ENCODE data around the gene TBX21. TPM values are rescaled to one million over a fixed set of nuclear protein-coding genes. Genes with fewer than 3 reads are reported as not detected.

TBX21 gene
- total and polyA plus RNA-seq, 9 of the 15 experiments (the other 6 are each of a cell fraction or from before 2014, with no cell fraction given) = 0.07 TPM; not detected in 8

GRCh38 chr17:47718634-47719405, 14.2 kb upstream of the TBX21 start:
- peaks cover 16 to 69% of the 10 kb centered on the region in 2 experiments; a peak in 4 of 5 replicates for H3K27me3 ChIP-seq (ENCODE audit: control insufficient read depth in 2 of 2, insufficient read depth in 2 of 2, low read length in 2 of 2)
- in situ Hi-C loops (cut with MboI) = no loop called here
- POLR2A ChIA-PET = interaction anchor here (0.5 to 1.5 kb wide), 7 partner anchors 12 to 762 kb away, joined by 3 to 7 read pairs (median 4); no protein-coding TSS in a partner anchor
- H3K4me3 ChIP-seq = no peak overlapping the region
- no peak for FAIRE-seq
- H3K4me1 ChIP-seq (replicated peaks in 1 of 2; ENCODE audit: control insufficient read depth in 2 of 2, insufficient read depth in 2 of 2, low read length in 2 of 2) = peaks cover 25 to 40% of the 10 kb centered on the region in 2 experiments
- no peaks in the 10 kb centered on the region for H3K79me2 ChIP-seq (ENCODE audit: control insufficient read depth, insufficient read depth, low read length)
- 1% methylated on average over 8 of the region's 8 CpGs for WGBS (ENCODE audit: insufficient coverage, low coverage, missing lambda C conversion rate)
- intact Hi-C loops (cut with micrococcal nuclease) = no loop called here
- H4K20me1 ChIP-seq (replicated peaks; ENCODE audit: control insufficient read depth, insufficient read depth, low read length) = peaks cover 3% of the 10 kb centered on the region
- no peak overlapping the region for H3K27ac ChIP-seq (ENCODE audit: extremely low read depth, low read depth, low read length)
- CTCF ChIA-PET (ENCODE audit: low intra/inter-chr PET ratio) = no interaction called here
- DNase-seq (ENCODE audit: extremely low read depth in 1 of 4, low spot score in 3 of 4) = no peak
- H3K4me2 ChIP-seq (ENCODE audit: insufficient read depth, low read length) = no peak overlapping the region
- no peak overlapping the region for H2AFZ ChIP-seq (ENCODE audit: low read depth, low read length)
- no peaks in the 10 kb centered on the region for H3K36me3 ChIP-seq (ENCODE audit: control insufficient read depth, insufficient read depth, low read length)
- H3K9me3 ChIP-seq (replicated peaks; ENCODE audit: control insufficient read depth, insufficient read depth, low read depth, low read length) = no peaks in the 10 kb centered on the region
- TF ChIP-seq ZBTB26 (CRISPR knock-in tag; IDR thresholded peaks at IDR 0.05) (peak; percentile 87), GATA2 (CRISPR knock-in tag; IDR thresholded peaks at IDR 0.05) (no peak), CHD4 (IDR thresholded peaks at IDR 0.05; ENCODE audit: insufficient read depth, insufficient replicate concordance, low read depth, low read length, poor library complexity, severe bottlenecking) (peak; percentile 53), ELF4 (CRISPR knock-in tag; IDR thresholded peaks at IDR 0.05) (peak; percentile 59; the same call in 1 of the 2 replicates)
- TF ChIP-seq, protein P1, sequence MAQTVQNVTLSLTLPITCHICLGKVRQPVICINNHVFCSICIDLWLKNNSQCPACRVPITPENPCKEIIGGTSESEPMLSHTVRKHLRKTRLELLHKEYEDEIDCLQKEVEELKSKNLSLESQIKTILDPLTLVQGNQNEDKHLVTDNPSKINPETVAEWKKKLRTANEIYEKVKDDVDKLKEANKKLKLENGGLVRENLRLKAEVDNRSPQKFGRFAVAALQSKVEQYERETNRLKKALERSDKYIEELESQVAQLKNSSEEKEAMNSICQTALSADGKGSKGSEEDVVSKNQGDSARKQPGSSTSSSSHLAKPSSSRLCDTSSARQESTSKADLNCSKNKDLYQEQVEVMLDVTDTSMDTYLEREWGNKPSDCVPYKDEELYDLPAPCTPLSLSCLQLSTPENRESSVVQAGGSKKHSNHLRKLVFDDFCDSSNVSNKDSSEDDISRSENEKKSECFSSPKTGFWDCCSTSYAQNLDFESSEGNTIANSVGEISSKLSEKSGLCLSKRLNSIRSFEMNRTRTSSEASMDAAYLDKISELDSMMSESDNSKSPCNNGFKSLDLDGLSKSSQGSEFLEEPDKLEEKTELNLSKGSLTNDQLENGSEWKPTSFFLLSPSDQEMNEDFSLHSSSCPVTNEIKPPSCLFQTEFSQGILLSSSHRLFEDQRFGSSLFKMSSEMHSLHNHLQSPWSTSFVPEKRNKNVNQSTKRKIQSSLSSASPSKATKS (CRISPR knock-in tag; IDR thresholded peaks at IDR 0.05) = no peak
- TF ChIP-seq, protein P2, sequence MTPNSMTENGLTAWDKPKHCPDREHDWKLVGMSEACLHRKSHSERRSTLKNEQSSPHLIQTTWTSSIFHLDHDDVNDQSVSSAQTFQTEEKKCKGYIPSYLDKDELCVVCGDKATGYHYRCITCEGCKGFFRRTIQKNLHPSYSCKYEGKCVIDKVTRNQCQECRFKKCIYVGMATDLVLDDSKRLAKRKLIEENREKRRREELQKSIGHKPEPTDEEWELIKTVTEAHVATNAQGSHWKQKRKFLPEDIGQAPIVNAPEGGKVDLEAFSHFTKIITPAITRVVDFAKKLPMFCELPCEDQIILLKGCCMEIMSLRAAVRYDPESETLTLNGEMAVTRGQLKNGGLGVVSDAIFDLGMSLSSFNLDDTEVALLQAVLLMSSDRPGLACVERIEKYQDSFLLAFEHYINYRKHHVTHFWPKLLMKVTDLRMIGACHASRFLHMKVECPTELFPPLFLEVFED (CRISPR knock-in tag; conservative IDR thresholded peaks at IDR 0.05) = 0 out of 2 replicates have a peak, but pooled peaks have one; percentile 60
- TF ChIP-seq, protein P3, sequence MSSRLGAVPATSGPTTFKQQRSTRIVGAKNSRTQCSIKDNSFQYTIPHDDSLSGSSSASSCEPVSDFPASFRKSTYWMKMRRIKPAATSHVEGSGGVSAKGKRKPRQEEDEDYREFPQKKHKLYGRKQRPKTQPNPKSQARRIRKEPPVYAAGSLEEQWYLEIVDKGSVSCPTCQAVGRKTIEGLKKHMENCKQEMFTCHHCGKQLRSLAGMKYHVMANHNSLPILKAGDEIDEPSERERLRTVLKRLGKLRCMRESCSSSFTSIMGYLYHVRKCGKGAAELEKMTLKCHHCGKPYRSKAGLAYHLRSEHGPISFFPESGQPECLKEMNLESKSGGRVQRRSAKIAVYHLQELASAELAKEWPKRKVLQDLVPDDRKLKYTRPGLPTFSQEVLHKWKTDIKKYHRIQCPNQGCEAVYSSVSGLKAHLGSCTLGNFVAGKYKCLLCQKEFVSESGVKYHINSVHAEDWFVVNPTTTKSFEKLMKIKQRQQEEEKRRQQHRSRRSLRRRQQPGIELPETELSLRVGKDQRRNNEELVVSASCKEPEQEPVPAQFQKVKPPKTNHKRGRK (tag; IDR thresholded peaks at IDR 0.05) = peak; percentile 83
- BruUV-seq (replicated peaks) = no TSS peak
- peak overlapping the region in 1 of 2 experiments; percentile 72; a peak in 1 of 4 replicates for H3K9ac ChIP-seq (ENCODE audit: insufficient read depth in 1 of 2, low read depth in 2 of 2, low read length in 2 of 2)
- no peaks in the 10 kb centered on the region for H3K9me1 ChIP-seq (ENCODE audit: control insufficient read depth, insufficient read depth, low read length)
- no peak for ATAC-seq

Data from K562 (cell line).